ENCODE data around the gene WBP2. TPM values are rescaled to one million over a fixed set of nuclear protein-coding genes. Genes with fewer than 3 reads are reported as not detected.

The WBP2 gene
- total RNA-seq, 1 donor from 2014 or later = 145 TPM

DNA sequence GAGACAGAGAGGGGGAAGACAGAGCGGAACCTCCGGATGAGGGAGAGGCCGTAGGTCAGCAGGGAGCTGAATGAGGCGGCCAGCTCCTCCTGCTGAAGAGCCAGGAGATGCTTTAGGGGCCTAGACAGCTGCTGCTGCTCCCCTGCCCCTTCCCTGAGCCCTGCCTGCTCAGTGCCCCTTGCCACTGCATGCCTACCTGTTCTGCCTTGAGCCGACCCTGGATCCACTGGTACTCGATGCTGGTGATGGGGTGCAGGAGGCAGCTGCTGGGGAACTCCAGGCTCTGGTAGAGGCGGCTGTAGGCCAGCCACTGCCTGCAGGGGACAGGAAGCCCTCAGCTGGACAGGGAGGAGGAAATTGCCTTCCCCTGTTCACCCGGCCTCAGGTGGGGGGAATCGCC is 18.5 kb downstream of the WBP2 start:
- ATAC-seq (ENCODE audit: poor library complexity) (no peak), DNase-seq (no peak)
- intact Hi-C loops (cut with DNase I) = no loop called here

DNA sequence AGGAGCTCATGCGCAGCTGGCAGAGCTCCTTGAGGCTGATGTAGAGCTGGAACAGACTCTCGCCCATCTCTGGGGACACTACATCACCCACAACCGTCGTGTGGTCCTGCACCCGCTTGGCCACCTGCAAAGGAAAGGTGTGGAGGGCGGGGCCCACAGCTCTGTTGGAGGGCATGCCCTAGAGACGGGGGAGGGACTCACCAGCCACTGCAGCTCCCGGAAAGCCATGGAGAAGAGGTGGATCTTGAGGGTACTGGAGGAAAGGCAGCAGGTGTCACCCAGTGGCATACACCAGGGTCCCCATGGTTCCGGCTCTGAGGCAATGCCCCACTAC is 19.5 kb downstream of the WBP2 start:
- ATAC-seq (ENCODE audit: poor library complexity) (no peak), DNase-seq (no peak)
- intact Hi-C loops (cut with DNase I) = no loop called here

DNA sequence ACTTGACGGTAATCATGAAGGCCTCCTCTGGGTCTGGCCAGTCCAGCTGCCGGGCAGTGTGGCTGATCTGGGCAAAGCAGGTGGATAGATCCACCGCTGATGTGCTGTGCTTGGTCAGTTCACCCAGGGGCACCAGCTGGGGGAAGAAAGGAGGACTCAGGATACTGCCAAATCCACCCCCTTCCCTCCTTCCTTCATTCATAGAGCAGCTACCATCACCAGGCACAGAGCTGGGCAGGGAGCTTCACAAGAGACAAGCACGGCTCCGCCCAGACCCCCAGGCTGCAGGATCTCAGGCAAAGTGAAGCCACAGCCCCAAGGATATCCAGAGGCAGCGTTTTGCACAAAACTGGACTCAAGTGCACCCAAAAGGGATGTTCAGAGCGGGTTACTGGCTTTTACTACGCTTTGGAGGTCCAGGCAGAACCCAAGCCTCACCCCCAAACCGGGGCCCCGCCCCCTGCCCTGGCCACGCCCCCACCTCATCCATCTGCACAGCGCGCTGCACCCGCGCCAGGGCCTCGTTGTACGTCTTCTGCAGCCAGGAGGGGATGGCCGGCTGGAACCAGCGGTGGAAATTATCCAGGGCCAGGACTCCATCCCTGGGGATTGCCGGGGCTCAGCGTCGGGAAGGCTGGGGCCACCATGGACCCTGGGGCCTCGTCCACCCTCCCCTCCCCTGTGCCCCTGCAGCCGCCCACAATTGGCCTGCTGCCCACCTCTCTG is 20.0 kb downstream of the WBP2 start:
- DNase-seq = no peak
- no peak for ATAC-seq (ENCODE audit: poor library complexity)
- intact Hi-C loops (cut with DNase I) = no loop called here

DNA sequence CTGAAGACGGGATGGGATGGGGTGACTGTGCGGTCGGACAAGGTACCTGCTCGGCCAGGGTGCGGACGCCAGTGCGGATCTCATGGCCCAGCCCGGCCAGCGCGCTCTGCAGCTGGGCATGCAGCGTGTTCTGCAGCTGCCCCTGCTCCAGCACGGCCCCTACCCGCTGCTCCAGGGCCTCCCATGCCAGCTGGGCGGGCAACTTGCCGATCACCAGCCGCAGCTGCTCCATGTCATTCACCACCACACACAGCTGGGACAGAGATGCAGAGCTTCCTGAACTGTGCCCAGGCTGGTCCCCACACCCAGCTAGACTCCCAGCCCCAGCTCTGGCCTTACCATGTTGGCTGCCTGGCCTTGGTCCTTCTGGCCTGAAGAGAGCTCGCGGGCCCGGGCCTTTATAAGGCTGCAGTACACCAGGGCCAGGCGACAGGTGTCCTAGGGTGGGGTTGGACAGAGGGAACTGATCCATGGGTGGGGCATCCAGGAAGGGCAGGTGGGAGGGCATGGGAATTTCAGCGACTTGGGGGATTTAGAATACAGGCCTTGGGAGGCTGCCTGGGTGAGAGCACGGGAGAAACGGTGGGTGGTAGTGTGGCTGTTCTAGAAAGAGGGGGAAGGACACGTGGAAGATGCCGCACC is 20.7 kb downstream of the WBP2 start:
- no peak for DNase-seq
- intact Hi-C loops (cut with DNase I) = no loop called here
- no peak for ATAC-seq (ENCODE audit: poor library complexity)

GRCh38 chr17:75832652-75833400 is 22.3 kb downstream of the WBP2 start:
- DNase-seq (no peak), ATAC-seq (ENCODE audit: poor library complexity) (peak; percentile 36)
- intact Hi-C loops (cut with DNase I) = no loop called here

DNA sequence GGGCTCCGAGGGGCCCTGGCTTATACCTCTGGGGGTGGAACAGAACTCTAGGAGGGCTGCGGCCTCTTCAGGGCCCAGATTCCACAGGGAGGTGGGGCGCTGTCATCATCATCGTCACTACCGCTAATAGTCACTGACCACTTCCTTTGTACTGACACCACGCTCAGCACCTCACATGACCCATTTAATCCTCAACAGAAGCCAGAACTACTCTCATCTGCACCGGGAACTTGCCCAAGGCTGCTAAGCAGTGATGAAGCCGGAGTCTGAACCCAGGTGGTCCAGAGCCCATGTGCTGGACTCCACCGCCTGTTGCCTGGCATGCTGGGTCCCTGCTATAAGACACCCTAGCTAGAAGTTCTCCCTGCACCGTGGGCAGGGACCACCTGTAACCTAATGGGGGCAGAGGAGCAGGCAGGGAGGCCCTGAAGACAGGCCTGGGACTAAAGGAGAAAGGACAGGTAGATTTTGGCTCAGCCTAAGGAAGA is 22.9 kb downstream of the WBP2 start:
- peak; percentile 6 for ATAC-seq (ENCODE audit: poor library complexity)
- intact Hi-C loops (cut with DNase I) = no loop called here
- no peak for DNase-seq

GRCh38 chr17:75831032-75831571 is 24.0 kb downstream of the WBP2 start:
- DNase-seq (no peak), ATAC-seq (ENCODE audit: poor library complexity) (no peak)
- intact Hi-C loops (cut with DNase I) = no loop called here

DNA sequence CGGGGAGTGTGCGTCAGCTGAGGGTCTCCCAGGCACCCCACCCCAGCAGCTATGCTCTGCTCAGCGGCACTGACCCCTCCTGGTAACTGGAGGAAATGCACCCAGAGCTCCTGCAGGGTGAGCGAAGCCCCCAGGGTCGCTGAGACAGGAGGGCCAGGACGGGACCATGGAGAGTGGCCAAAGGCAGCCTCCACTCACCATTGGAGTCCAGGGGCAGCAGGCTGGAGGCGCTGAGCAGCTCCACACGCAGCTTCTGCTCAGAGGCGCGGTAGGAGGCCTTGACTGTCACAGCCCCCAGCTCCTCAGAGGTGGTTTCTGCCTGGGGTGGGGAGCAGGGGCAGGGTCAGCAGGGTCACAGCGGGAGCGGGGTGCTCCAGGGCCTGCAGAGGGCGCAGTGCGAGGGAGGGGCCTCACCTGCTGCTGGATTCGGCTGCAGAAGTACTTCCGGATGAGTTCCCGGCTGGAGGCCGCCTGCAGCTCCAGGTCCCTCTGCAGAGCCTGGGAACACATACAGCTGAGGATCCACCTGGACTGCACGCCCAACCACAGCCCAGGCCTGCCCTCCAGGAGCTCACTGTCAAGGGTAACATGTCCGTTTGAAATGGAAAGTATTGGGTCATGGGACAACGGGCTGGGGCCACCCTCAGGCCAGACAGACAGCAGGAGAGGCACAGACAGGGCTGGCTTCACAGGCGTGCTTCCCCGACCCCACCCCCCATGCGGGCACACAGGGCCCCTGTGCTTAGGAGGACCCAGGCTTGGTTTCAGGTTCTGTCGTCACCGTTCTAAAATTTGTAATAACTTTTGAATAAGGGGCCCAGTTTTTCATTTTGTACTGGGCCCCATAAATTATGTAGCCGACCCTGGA is 24.7 kb downstream of the WBP2 start:
- no peak for ATAC-seq (ENCODE audit: poor library complexity)
- intact Hi-C loops (cut with DNase I) = no loop called here
- DNase-seq = no peak

DNA sequence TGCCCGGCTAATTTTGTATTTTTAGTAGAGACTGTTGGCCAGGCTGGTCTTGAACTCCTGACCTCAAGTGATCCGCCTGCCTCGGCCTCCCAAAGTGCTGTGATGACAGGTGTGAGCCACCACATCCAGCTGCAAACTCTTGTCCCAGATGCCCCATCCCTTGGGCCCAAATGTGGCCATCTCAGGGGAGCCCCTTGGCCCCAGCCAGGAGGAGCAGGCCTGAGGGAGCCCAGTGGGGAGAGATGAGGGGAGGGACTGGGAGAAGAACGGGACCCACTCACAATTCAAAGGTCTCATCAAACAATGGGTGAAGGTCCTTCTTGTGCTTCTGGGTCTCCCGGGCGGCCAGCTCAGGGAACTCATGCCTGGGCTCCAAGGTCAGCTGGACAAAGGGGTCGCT is 25.4 kb downstream of the WBP2 start:
- DNase-seq = no peak
- ATAC-seq (ENCODE audit: poor library complexity) = no peak
- intact Hi-C loops (cut with DNase I) = loop anchor here (5.0 kb wide), 1 partner anchor 57 kb away; no protein-coding TSS in a partner anchor

DNA sequence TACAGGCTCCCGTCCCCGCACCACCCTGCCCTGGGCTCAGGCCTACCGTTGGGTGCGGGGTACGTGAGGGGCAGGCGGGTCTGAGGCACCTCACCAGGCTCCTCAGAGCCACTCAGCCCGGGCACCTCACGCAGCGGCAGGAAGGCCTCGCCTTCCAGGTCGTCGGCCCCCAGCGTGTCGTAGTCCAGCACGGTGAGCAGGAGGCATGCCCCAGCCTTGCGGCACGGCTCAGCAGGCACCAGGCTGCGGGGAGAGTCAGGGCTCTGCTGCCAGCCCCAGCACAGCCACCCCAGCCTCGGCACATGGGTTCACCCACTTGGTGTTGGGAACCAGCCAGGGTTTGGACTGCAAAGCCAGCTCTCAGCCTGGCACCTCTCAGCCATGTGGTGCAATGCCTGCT is 26.4 kb downstream of the WBP2 start:
- intact Hi-C loops (cut with DNase I) = loop anchor here (5.0 kb wide), 1 partner anchor 56 kb away; no protein-coding TSS in a partner anchor
- no peak for ATAC-seq (ENCODE audit: poor library complexity)
- DNase-seq = no peak

DNA sequence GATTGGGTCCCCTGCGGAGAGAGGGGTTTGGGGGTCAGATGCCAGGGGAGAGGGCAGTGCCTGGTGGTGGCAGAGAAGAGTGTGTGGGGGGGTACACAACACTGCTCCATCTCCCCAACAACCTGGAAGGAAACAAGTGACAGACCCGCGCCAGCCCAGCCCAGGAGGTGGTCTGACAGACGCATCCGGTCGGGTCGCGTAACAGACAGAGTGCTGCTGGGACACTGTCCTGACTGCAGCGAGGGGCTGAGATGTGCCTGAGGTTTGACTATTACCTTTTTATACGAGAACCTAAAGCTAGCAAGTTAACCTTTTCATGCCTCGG is 27.1 kb downstream of the WBP2 start:
- ATAC-seq (ENCODE audit: poor library complexity) (no peak), DNase-seq (no peak)
- intact Hi-C loops (cut with DNase I) = loop anchor here (5.0 kb wide), 1 partner anchor 56 kb away; no protein-coding TSS in a partner anchor

DNA sequence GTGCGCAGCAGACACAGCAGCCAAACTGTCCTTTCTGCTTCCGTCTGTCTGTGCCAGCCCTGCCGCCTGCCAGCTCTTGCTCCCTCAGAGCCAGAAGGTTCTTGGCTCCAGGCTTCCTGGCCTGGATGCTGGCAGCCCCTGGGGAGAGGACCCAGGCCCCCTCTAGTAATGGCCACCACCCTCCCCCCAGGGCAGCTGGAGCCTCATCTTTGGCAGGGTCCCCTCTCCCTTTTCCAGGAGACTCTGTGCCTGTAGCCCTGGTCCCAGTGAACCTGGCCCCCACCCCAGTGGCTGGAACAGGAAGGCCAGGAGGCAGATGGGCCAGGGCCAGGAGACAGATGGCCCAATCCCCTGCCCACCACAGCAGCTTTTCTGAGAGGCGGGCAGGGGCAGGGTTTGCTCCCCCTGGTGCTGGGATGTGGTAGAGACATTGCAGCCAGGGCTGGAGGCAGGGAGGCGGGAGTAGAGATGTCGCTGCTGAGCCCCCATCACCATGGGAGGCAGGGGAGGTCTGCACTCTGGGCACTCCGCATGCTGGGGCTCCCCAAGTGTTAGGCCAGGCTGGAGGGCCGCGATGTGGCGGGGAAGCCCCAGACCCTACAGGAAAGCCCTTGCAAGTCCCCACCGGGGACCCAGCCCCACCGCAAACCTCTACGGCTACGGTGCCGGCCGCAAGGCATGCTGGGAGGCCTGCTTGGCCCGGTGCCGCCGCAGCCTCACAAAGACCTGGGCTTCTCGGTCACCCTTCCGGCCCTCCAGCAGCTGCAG is 27.6 kb downstream of the WBP2 start:
- ATAC-seq (ENCODE audit: poor library complexity) (peak; percentile 76), DNase-seq (peak; percentile 84)
- intact Hi-C loops (cut with DNase I) = loop anchor here (5.0 kb wide), 1 partner anchor 55 kb away; no protein-coding TSS in a partner anchor

- no peak for ATAC-seq (ENCODE audit: poor library complexity)
- intact Hi-C loops (cut with DNase I) = loop anchor here (5.0 kb wide), 1 partner anchor 54 kb away; no protein-coding TSS in a partner anchor
- no peak for DNase-seq
Measured at GRCh38 chr17:75826561-75827307, 28.4 kb downstream of the WBP2 start.

- intact Hi-C loops (cut with DNase I) = loop anchor here (5.0 kb wide), 1 partner anchor 54 kb away; no protein-coding TSS in a partner anchor
- DNase-seq (no peak), ATAC-seq (ENCODE audit: poor library complexity) (no peak)
Measured at GRCh38 chr17:75825748-75826370, 29.3 kb downstream of the WBP2 start.

DNA sequence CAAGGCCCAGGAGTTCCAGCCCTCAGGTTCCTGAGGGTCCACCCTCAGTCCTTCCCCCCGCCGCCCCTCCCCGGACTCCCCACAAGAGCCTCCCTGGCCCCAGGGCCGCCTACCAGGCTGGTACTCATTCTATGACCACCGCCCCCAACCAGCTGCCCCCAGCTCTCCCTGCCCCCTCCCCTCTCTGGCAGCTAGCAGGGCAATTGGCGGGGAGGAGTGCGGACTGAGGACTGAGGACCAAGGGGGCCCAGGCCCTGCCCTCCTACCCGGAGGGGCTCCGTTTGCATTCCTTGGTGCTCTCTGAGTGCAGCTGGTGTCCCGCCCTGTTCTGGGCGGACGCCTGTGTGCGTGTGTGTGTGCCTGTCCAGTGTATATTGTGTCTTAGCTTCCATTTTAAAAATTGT is 30.0 kb downstream of the WBP2 start:
- no peak for DNase-seq
- no peak for ATAC-seq (ENCODE audit: poor library complexity)
- intact Hi-C loops (cut with DNase I) = loop anchor here (5.0 kb wide), 1 partner anchor 53 kb away; no protein-coding TSS in a partner anchor

DNA sequence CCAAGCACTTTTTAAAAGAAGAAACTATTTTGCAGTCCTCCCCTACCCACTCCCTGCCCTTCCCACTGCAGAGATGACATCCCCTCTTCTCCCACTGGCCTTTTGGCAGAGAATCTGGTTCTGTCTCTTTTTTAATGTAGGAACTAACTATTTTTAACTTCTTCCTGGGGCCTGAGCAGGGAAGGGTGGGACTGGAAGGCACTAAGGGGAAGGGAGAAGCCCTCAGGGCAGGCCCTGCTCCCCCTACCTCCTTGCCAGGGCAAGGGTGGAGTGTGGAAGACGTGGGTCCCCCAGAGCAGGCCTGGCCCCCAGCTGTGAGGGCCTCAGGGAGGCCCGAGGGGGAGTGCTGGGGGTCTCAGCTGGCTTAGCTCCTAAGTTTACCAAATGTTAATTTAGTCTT is 30.5 kb downstream of the WBP2 start:
- ATAC-seq (ENCODE audit: poor library complexity) = no peak
- DNase-seq = no peak
- intact Hi-C loops (cut with DNase I) = loop anchor here (5.0 kb wide), 1 partner anchor 52 kb away; no protein-coding TSS in a partner anchor
